Activated CD4-positive, alpha-beta T cell treated with anti-CD3 and anti-CD28 coated beads, Interleukin-2, amount 10 ng/mL, durations not matched to agents 24 days and 14 days (primary cell): ENCODE results near the gene KCNH8. TPM values are rescaled to one million over a fixed set of nuclear protein-coding genes. Genes with fewer than 3 reads are reported as not detected.

ENCODE experiments used
- DNase-seq: peaks from one replicate; pipeline ENCODE4 v3.0.0; 2022
- H3K27ac Mint-ChIP-seq: one replicate; pipeline ENCODE4 v1.8.0; 2022; ENCODE audit warnings: mild to moderate bottlenecking, mixed read lengths
- H3K27me3 Mint-ChIP-seq: one replicate; pipeline ENCODE4 v1.8.0; 2022; ENCODE audit warnings: mixed read lengths
- H3K36me3 Mint-ChIP-seq: one replicate; pipeline ENCODE4 v1.8.0; 2022; ENCODE audit warnings: low read depth, mild to moderate bottlenecking, mixed read lengths
- H3K4me1 Mint-ChIP-seq: one replicate; pipeline ENCODE4 v1.8.0; 2021; ENCODE audit warnings: mixed read lengths
- H3K4me3 Mint-ChIP-seq: one replicate; pipeline ENCODE4 v1.8.0; 2022; ENCODE audit warnings: mild to moderate bottlenecking, moderate library complexity, mixed read lengths
- H3K9me3 Mint-ChIP-seq: one replicate; pipeline ENCODE4 v1.8.0; 2021; ENCODE audit warnings: mixed read lengths
- intact Hi-C: fragments of 100-400 bp; cut with micrococcal nuclease; formaldehyde crosslinking; loops from one replicate; pipeline ENCODE4 v1.15.1; 2023
- total RNA-seq: library from RNA; stranded (reverse); gene quantifications from 2 replicates; pipeline ENCODE4 v1.2.3, GENCODE V29; 2022

The KCNH8 gene
- total RNA-seq, 1 donor from 2014 or later, result not detected

GRCh38 chr3:19467761-19468160, 319.5 kb downstream of the KCNH8 start:
- Mint-ChIP-seq H3K9me3 (no peaks in the 10 kb centered on the region), H3K27ac (no peak overlapping the region)
- intact Hi-C loops, result no loop called here

GRCh38 chr3:19471138-19471537, 322.8 kb downstream of the KCNH8 start:
- H3K4me3 Mint-ChIP-seq, result no peak overlapping the region
- H3K9me3 Mint-ChIP-seq, result no peaks in the 10 kb centered on the region
- intact Hi-C loops, result no loop called here
- no peaks in the 10 kb centered on the region for H3K4me1 Mint-ChIP-seq
- H3K27ac Mint-ChIP-seq, result no peak overlapping the region
- H3K27me3 Mint-ChIP-seq, result no peaks in the 10 kb centered on the region
- no peaks in the 10 kb centered on the region for H3K36me3 Mint-ChIP-seq
- no peak for DNase-seq

More at GRCh38 chr3:19467761-19468160, 319.5 kb downstream of the KCNH8 start:
- no peaks in the 10 kb centered on the region for H3K36me3 Mint-ChIP-seq
- H3K4me1 Mint-ChIP-seq, result no peaks in the 10 kb centered on the region
- H3K4me3 Mint-ChIP-seq, result no peak overlapping the region
- DNase-seq, result no peak
- H3K27me3 Mint-ChIP-seq, result no peaks in the 10 kb centered on the region

GRCh38 chr3:19473971-19474580, 325.8 kb downstream of the KCNH8 start:
- intact Hi-C loops, result no loop called here
- H3K9me3 Mint-ChIP-seq, result no peaks in the 10 kb centered on the region
- H3K4me1 Mint-ChIP-seq, result no peaks in the 10 kb centered on the region
- no peak overlapping the region for H3K4me3 Mint-ChIP-seq
- no peaks in the 10 kb centered on the region for H3K27me3 Mint-ChIP-seq
- no peak overlapping the region for H3K27ac Mint-ChIP-seq
- no peaks in the 10 kb centered on the region for H3K36me3 Mint-ChIP-seq
- DNase-seq, result no peak

GRCh38 chr3:19476281-19476680, 328.0 kb downstream of the KCNH8 start:
- no peak overlapping the region for H3K27ac Mint-ChIP-seq
- no peak for DNase-seq
- H3K9me3 Mint-ChIP-seq, result no peaks in the 10 kb centered on the region
- no peaks in the 10 kb centered on the region for H3K36me3 Mint-ChIP-seq
- H3K27me3 Mint-ChIP-seq, result no peaks in the 10 kb centered on the region
- H3K4me3 Mint-ChIP-seq, result no peak overlapping the region
- no peaks in the 10 kb centered on the region for H3K4me1 Mint-ChIP-seq
- intact Hi-C loops, result no loop called here

DNA sequence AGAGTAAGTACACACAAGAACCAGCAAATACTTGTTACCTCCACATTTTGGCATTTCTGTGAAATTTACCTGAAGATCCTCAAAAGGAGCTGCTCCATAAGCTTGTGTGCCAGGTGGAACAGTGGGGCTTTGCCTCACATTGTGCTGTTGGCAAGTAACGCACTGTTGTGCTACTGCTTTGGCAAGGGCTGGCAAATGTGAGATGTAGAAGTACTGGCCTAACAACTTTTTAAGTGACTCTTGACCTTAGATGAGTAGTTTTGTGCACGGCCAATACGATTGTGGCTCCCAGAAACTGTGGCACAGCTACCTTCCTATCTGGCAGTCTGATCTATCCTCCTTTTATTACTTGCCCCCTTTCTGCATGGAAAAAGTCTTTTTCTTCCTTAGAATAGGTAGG, 337.0 kb downstream of the KCNH8 start:
- no peaks in the 10 kb centered on the region for H3K9me3 Mint-ChIP-seq
- no peaks in the 10 kb centered on the region for H3K4me1 Mint-ChIP-seq
- H3K36me3 Mint-ChIP-seq, result no peaks in the 10 kb centered on the region
- no peak overlapping the region for H3K4me3 Mint-ChIP-seq
- H3K27ac Mint-ChIP-seq, result no peak overlapping the region
- DNase-seq, result no peak
- no peaks in the 10 kb centered on the region for H3K27me3 Mint-ChIP-seq
- intact Hi-C loops, result no loop called here

DNA sequence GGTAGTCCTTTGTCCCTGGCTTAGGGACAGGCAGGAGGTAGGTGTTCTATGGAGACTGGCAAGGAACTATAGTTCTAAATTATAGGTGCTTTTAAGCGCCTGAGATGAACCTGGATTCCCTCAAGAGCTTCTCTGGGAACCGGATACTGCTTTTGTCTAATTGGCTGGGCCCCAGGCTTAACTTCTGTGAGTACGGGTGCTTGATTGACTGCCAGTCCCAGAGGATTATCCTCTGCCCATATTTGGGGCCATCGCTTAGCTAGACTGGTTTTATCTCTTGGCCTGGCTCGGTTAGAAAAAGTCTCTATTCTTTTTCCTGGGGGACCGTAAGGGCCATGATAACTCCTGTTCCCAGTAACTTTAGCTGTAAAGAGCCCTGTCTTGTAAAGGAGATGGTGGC, 339.1 kb downstream of the KCNH8 start:
- Mint-ChIP-seq H3K4me1 (no peaks in the 10 kb centered on the region), H3K27me3 (no peaks in the 10 kb centered on the region), H3K9me3 (no peaks in the 10 kb centered on the region), H3K27ac (no peak overlapping the region), H3K4me3 (no peak overlapping the region), H3K36me3 (no peaks in the 10 kb centered on the region)
- no peak for DNase-seq
- intact Hi-C loops, result no loop called here

DNA sequence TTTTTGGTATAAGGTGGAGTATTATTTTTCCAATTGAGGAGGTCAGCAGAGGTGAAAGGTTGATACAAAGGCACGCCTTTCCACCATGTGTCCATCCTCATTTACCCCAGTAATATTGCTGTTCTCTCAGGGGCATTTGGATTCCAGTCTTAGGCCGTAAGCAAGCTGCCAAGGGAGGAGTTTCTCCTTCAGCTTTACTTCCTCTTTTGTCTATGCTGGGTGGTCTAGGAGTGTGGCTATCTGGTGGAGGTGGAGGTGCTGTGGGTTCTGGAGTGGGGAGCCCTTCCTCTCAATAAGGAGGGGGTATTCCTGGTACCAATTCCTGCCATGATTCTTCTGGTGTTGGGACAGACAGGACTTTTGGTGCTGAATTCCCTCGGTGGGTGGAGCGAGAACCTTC, 340.6 kb downstream of the KCNH8 start:
- no peaks in the 10 kb centered on the region for H3K36me3 Mint-ChIP-seq
- H3K9me3 Mint-ChIP-seq, result no peaks in the 10 kb centered on the region
- intact Hi-C loops, result no loop called here
- DNase-seq, result no peak
- no peaks in the 10 kb centered on the region for H3K27me3 Mint-ChIP-seq
- H3K4me1 Mint-ChIP-seq, result no peaks in the 10 kb centered on the region
- H3K4me3 Mint-ChIP-seq, result no peak overlapping the region
- no peak overlapping the region for H3K27ac Mint-ChIP-seq

GRCh38 chr3:19489936-19490335, 341.6 kb downstream of the KCNH8 start:
- Mint-ChIP-seq H3K36me3 (no peaks in the 10 kb centered on the region), H3K4me3 (no peak overlapping the region), H3K27ac (no peak overlapping the region), H3K9me3 (no peaks in the 10 kb centered on the region), H3K27me3 (no peaks in the 10 kb centered on the region), H3K4me1 (no peaks in the 10 kb centered on the region)
- intact Hi-C loops, result no loop called here
- no peak for DNase-seq

DNA sequence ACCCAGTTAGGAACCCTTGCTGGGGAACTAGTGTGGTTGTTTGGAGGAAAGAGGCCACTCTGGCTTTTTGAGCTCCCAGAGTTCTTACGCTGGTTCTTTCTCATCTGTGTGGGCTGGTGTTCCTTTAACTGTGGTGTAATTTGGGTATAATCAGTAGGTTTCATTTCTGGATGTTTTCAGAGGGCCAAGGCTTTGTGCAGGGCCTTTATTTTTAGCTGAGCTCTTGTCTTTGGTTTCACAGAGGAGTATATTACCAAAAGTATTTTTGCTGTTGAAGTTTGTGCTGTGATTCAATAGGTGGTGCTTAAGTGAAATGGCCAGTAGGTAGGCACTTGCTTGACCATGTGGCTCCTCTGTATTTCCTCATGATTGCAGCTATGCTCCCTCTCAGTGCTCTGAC, 357.9 kb downstream of the KCNH8 start:
- no peak for DNase-seq
- H3K4me3 Mint-ChIP-seq, result no peak overlapping the region
- no peaks in the 10 kb centered on the region for H3K9me3 Mint-ChIP-seq
- no peaks in the 10 kb centered on the region for H3K36me3 Mint-ChIP-seq
- H3K27me3 Mint-ChIP-seq, result no peaks in the 10 kb centered on the region
- no peaks in the 10 kb centered on the region for H3K4me1 Mint-ChIP-seq
- H3K27ac Mint-ChIP-seq, result no peak overlapping the region
- intact Hi-C loops, result no loop called here

GRCh38 chr3:19522305-19522704, 374.0 kb downstream of the KCNH8 start:
- no peak for DNase-seq
- Mint-ChIP-seq H3K4me1 (no peaks in the 10 kb centered on the region), H3K9me3 (no peaks in the 10 kb centered on the region), H3K27me3 (no peaks in the 10 kb centered on the region), H3K36me3 (no peaks in the 10 kb centered on the region), H3K4me3 (no peak overlapping the region), H3K27ac (no peak overlapping the region)
- intact Hi-C loops, result no loop called here

DNA sequence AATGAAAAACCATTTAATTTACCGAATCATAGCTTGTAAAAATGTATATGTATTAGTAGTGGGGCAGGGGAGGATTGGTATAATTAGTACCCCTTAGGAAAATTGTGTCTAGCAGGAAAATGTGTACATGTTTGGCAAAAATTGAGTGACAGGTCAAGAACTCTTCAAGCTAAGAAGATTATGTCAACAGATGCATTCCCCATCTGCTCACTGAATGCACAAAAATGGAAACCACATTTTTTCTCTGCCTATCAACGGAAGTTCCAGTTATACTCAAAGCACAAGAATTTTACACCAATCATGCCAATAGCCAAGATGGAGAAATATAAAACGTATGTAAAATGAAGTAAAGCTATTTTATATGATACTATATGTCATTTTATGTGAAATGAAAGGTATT, 377.8 kb downstream of the KCNH8 start:
- intact Hi-C loops, result no loop called here
- Mint-ChIP-seq H3K4me1 (no peaks in the 10 kb centered on the region), H3K36me3 (no peaks in the 10 kb centered on the region), H3K9me3 (no peaks in the 10 kb centered on the region), H3K4me3 (no peak overlapping the region), H3K27ac (no peak overlapping the region), H3K27me3 (no peaks in the 10 kb centered on the region)
- no peak for DNase-seq

DNA sequence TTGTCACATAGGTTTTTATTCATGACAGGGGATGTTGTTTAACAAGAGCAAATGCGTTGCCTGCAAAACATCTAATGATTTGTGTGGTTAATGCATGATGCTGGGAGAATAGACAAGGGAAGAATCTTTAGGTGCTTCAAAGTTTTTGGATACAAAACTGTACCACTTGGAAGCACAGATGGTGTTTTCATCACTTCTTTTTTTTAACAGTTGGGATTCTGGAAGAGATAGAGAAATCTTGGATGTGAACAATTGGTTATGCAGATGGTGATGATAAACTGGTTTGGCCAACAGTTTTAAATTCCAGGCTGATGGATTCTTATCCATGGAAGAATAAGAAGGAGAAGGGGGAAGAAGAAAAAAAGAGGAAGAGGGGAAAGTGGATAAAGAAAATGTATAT, 379.4 kb downstream of the KCNH8 start:
- Mint-ChIP-seq H3K4me3 (no peak overlapping the region), H3K36me3 (no peaks in the 10 kb centered on the region), H3K27me3 (no peaks in the 10 kb centered on the region), H3K27ac (no peak overlapping the region), H3K9me3 (no peaks in the 10 kb centered on the region), H3K4me1 (no peaks in the 10 kb centered on the region)
- no peak for DNase-seq
- intact Hi-C loops, result no loop called here

- Mint-ChIP-seq H3K27me3 (no peaks in the 10 kb centered on the region), H3K4me1 (no peaks in the 10 kb centered on the region), H3K4me3 (no peak overlapping the region), H3K27ac (no peak overlapping the region), H3K36me3 (no peaks in the 10 kb centered on the region), H3K9me3 (no peaks in the 10 kb centered on the region)
- intact Hi-C loops, result no loop called here
- DNase-seq, result no peak
Measured at GRCh38 chr3:19531426-19531825, 383.1 kb downstream of the KCNH8 start.

- Mint-ChIP-seq H3K36me3 (no peaks in the 10 kb centered on the region), H3K9me3 (no peaks in the 10 kb centered on the region), H3K27ac (no peak overlapping the region), H3K4me1 (no peaks in the 10 kb centered on the region), H3K4me3 (no peak overlapping the region), H3K27me3 (no peaks in the 10 kb centered on the region)
- no peak for DNase-seq
- intact Hi-C loops, result no loop called here
Measured at GRCh38 chr3:19539518-19540392, 391.4 kb downstream of the KCNH8 start.

DNA sequence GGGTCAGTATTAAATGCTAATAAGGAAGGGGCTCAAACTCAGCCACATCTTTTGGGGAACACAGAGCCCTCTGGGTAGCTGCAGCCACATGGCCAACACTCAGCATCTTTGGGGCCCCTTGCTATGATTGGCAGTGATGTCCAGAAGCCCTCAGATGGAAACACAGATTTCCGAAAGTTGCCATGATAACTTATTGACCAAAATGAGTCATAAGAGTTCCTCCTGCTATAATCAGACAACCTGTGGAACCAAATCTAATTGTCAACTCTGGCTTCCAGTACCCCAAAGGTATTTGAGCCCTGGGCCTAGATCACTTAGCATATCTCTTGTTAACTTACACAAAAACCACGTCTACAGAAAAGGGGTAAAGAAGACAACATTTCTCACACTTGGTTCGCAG, 392.2 kb downstream of the KCNH8 start:
- no peak for DNase-seq
- intact Hi-C loops, result no loop called here
- H3K9me3 Mint-ChIP-seq, result no peaks in the 10 kb centered on the region
- H3K27me3 Mint-ChIP-seq, result no peaks in the 10 kb centered on the region
- no peaks in the 10 kb centered on the region for H3K4me1 Mint-ChIP-seq
- H3K4me3 Mint-ChIP-seq, result no peak overlapping the region
- no peaks in the 10 kb centered on the region for H3K36me3 Mint-ChIP-seq
- no peak overlapping the region for H3K27ac Mint-ChIP-seq
